ENCODE data around the gene PRXL2B.

GRCh38 chr1:2580691-2581090 lies 5.9 kb upstream of the PRXL2B start:
- TF ChIP-seq FOXA1 (IDR thresholded peaks at IDR 0.05) (no peak), CTCF (IDR thresholded peaks at IDR 0.05; ENCODE audit: low read depth, low read length, missing input control) (no peak), TAF1 (conservative IDR thresholded peaks at IDR 0.05) (no peak)
